ACHN (cell line): ENCODE measurements around the gene DERL2.

Experiments
- DNase-seq: peaks from one replicate; pipeline ENCODE4 v3.0.0-alpha.2; 2015
- in situ Hi-C: cut with HindIII; loops from 2 replicates; pipeline ENCODE4 v1.10.0; 2017; ENCODE audit warnings: low sequenced_read_pairs, low pct_ligation_motif_present, low pct_unique_long_range_greater_than_20kb

Gene DERL2

DNA sequence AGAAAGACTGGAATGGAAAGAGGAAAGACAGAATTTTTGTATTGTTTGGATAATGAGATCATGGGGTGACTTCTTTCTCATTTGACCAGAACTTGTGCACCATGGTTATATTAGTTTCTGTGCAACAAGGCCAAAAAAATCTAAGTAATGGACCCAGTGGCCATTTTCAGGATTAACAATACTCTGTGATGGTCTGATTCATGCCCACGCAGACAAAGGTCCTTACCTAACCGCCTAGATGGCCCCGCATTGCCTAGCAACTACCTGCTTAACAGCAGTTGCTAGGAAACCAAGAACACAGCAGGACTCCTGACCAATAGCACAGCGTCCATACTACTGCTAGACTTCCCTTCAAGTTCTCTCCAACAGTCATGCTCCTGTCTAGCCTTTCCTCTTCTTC lies 22.8 kb upstream of the DERL2 start:
- DNase-seq, result no peak
- in situ Hi-C loops, result no loop called here

DNA sequence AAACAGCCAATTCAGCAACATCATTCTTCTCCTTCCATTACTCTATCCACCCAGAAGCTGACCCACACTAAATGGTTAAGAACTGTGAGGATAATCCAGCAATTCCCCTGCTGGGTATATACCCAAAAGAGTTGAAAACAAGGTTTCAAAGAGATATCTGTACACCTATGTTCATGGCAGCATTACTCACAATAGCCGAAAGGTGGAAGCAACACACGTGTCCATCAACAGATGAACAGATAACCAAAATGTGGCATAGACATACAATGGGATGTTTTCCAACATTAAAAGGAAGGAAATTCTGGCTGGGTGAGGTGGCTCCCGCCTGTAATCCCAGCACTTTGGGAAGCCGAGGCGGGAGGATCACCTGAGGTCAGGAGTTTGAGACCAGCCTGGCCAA lies 20.3 kb upstream of the DERL2 start:
- in situ Hi-C loops, result no loop called here
- DNase-seq, result no peak

DNA sequence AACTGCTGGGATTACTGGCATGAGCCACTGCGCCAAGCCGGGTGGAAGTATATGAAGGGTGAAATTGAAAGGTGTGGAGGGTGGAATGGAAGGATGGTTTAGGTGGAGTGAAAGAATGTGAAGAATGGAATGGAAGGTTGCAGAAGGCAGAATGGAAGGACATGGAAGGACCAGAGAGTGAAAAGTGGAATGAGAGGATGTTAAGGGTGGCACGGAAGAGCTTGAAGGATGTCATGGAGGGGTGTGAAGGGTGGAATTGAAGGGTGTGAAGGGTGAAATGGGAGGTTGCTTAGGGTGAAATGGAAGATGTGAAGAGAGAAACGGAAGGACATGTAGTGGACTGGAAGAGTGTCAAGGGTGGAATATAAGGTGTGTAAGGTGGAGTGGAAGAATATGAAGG lies 16.6 kb upstream of the DERL2 start:
- no peak for DNase-seq
- in situ Hi-C loops, result no loop called here

DNA sequence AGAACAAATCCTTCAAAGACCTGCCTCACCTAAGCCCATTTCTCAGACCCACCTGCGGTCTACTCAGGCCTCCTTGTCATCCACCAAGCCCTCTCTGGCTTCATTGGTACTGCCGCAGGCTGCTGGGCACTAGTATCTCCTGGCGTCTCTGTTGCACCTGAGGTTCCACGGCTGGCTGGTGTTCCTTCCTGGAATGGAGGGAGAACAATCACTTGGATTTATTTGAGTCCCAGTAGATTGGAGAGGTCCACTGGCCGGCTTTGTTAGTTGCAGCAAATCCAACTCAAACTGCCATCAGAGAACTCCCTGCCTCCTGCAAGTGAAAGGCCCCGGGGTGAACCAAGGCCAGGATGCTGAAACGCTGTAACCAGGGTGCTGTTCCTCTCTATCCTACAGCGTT lies 15.7 kb upstream of the DERL2 start:
- DNase-seq, result no peak
- in situ Hi-C loops, result no loop called here

DNA sequence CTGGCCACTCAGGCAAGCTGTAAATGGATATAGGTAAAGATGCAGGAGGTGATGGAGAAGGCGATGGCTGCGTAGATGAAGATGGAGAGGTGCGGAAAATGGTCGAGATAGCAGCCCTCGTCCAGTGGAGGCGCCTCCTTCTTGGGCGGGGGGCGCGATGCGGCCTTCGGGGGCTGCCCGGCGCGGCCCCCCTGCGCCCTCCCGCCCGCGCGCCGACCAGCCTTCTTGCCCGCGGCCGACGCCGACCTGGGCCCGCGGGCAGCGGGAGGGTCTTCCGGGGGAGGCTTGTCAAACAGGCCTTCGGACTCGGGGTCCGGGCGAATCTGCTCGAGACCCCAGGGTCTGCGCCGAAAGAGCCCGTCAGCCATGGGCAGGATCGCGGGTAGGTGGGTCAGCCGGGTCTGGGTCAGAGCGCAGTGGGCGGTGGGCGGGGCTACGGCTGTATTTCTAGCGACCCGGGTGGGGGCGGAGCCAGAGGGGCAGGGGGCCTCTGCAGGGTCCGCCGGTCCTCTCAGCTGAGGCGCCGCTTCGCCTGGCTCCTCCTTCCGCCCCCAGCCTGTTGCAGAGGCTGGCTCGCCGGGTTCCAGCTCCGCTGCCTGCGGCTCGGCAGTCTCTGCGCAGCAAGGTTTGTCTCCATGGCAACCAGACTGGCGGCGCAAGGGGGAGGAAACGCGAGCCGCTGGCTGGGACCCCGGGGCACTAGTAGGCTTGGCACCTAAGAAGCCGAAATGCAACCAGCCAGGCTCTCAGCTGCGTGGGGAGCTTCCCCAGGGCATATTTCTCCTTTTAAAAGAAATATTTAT lies 14.8 kb upstream of the DERL2 start:
- in situ Hi-C loops, result no loop called here
- DNase-seq, result peak; percentile 85

DNA sequence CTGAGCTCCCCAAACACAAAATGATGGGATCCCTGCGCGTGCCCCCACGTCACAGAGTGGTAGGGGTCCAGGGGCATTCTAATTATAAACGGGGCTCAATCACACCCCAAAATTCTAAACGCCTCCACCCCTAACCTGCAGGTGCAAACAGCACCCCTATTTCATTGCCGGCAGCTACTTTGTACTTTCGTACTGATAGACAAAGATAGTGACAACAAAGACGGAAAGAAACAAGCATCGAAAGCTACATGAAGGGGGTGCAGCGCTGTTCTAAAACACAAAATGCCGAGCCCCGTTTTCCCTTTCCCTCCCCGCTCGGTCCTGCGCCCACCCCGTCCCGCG lies 14.2 kb upstream of the DERL2 start:
- in situ Hi-C loops, result no loop called here
- DNase-seq, result no peak

DNA sequence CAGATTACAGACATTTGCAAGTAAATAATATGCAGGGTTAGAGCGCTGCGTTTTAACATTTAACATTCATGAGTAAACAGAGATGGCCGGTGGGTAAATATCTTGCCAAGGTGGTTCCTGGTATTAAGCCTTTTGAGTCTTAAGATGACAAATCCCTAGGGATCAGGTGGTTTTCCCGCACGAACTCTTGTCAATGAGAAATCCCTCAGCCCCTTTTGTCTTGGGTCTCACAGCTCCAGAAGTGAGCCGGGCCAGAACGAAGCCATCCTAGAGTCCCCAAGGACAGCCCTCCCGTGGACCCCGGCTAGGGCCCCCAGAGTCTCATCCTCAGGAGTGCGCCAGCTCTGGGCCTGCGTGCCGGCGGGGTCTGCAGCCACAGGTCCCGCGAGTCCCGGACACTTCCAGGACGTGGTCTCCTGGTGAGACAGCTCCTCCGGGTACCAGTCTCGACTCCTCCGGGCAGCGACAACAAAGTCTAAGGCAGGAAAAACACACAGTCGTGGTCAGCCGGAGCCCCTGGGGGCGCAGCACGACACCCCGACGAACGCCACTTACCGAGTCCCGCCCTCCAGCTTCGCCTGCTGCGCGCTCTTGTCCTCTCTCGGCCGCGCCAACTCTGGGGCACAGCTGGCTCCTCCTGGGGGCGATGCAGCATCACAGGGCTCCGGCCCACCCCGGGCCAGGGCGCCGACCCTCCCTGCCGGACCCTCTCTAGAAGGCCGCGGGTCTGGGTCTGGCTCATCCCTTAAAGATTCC lies 13.7 kb upstream of the DERL2 start:
- in situ Hi-C loops, result no loop called here
- no peak for DNase-seq

DNA sequence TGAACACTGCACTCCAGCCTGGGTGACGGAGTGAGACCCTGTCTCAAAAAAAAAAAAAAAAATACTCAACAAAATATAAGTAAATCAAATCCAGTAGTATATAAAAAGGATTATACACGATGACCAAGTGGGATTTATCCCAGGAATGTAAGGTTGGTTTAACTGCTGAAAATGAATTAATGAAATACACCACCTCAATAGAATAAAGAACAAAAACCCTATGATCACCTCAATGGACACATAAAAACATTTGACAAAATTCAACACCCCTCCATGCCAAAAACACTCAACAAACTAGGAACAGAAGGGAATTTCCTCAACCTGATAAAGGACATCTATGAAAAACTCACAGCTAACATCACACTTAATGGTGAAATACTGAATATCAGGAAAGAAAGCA lies 7.0 kb upstream of the DERL2 start:
- DNase-seq, result no peak
- in situ Hi-C loops, result no loop called here

DNA sequence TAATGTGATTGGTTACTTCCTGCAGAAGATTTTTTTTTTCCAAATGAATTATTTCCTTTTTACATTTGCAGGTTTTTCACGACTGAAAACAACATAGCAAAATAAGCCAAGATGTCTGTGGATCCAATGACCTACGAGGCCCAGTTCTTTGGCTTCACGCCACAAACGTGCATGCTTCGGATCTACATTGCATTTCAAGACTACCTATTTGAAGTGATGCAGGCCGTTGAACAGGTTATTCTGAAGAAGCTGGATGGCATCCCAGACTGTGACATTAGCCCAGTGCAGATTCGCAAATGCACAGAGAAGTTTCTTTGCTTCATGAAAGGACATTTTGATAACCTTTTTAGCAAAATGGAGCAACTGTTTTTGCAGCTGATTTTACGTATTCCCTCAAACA lies 2.8 kb upstream of the DERL2 start:
- no peak for DNase-seq
- in situ Hi-C loops, result no loop called here

DNA sequence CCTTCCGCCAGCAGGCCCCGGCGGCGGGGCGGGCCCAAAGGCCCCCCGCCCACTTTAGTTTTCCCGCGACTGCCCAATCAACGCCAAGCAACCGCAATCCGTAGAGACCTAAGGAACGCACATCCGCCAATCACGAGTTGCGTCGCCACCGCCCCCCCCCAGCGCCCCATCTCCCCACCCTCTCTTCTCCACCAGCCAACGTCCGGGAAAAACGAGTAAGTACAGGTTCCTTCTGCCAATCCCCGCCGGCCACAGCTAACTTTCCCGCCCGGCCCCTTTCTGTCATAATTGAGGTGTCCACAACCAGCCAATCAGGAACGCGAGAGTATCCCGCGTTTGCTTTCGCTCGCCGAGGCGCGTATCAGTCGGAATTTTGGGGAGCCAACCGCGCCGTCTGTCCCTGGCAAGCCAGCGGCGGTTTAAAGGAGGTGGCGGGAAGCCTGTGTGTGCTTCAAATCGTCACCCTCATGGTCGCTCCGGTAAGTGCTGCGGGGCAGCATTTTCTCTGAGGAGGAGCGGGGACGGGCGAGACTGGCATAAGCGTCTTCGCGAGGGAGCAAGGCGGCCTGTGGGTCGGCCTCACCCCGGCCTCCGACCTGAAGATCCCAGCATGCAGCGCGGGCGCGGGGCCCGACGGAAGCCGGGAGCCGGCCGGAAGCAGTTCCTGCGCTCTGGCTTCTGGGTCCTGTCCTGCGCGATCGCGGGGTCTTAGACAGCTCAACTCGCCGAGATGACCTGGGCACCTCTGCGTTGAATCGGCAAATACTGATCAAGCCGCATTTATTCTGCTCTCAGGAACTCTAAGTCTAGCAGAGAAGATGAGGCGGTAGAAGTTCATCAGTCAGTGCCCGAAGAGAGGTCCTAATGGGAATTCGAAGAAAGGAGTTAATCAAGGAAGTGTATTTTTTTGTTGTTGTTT lies 487 bp upstream of the DERL2 start, which contains the start of gene MIS12:
Gene MIS12 (plus strand): TSS at position 361 of the 919 bp plus-strand sequence. CDS start 2,297 bp downstream, outside the sequence.
- in situ Hi-C loops, result no loop called here
- DNase-seq, result peak; percentile 100

DNA sequence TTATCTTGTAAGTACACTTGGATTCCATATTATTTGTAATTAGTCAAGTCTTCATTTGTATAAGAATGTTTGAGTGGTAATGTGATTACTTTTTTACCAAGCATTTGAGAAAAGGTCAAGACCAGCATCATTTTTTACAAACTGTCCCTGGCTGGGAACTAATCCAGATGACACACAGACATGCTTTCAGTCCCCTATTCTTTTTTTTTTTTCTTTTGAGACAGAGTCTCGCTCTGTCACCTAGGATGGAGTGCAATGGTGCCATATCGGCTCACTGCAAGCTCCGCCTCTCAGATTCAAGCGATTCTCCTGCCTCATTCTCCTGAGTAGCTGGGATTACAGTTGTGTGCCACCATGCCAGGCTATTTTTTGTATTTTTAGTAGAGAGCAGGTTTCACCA lies 4.5 kb downstream of the DERL2 start:
- DNase-seq, result no peak

DNA sequence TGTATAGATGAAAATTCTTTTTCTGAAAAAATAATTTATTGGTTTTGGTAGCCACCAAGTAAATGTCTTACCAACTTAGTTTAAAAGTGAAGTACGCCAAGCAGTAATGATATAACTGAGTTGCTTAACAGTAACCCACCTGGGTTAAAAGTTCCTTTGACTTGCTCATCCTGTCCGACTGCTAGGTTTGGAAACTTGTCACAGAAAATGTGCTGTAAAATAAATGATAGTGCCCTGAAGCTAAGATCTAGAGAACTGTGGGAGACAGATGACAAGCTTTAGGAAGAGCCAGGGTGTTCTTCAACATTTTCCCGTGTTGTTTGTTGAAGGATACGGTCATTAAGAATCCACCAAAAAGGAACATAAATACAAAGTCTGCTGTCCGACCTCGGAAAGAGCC lies 5.0 kb downstream of the DERL2 start:
- in situ Hi-C loops, result no loop called here
- no peak for DNase-seq

More for the DNA sequence above, 4.5 kb downstream of the DERL2 start:
- in situ Hi-C loops, result no loop called here

DNA sequence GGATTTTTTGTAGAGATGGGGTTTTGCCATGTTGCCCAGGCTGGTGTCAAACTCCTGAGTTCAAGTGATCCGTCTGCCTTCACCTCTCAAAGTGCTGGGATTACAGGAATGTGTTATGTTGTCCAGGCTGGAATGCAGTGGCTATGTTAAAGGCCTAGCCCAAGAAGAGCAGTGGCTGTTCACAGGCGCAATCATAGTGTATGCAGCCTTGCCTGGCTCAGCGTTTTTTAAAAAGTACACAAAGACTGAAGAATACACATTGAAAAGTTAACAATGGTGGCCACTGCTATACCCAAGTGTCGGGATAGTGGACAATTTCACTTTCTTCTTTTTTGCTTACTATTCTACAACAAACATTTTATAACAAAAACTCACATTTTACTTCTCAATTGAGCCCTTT lies 7.0 kb downstream of the DERL2 start:
- in situ Hi-C loops, result no loop called here
- DNase-seq, result no peak

DNA sequence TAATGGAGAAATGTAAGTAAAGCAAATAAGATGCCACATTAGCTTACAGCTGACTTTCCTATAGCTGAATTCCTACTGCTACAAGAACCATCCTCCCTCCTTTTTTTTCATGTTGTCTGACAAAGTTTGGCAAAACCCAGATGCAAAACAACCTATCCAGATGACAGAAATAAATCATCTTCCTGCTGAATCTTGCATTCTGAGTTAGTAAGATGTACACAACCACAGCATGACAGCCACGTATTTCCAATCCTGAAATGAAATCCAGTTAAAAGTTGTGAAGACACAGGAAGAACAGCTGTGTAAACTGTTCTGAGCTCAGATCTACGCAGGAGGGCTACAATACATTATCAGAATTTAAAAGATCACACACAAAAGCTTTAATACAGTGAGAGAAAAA lies 12.1 kb downstream of the DERL2 start:
- DNase-seq, result no peak
- in situ Hi-C loops, result no loop called here

DNA sequence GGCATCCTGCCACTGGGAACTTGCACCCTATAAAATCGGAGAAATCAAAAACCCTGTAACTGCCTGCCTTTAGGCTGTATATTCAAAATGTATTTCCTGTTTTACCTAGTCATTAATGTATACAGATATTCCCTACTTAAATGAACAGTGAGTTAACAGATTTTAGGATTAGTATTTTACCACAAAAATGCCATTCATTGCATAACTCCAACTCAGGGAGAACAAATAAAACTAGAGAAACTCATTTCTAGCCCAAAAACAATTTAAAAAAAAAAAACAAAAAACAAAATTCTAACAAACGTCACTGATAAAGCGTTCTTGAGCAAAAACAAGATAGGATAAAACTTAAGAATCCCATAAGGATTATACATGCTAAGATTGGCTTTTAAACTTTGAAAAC lies 13.5 kb downstream of the DERL2 start:
- DNase-seq, result no peak
- in situ Hi-C loops, result no loop called here

DNA sequence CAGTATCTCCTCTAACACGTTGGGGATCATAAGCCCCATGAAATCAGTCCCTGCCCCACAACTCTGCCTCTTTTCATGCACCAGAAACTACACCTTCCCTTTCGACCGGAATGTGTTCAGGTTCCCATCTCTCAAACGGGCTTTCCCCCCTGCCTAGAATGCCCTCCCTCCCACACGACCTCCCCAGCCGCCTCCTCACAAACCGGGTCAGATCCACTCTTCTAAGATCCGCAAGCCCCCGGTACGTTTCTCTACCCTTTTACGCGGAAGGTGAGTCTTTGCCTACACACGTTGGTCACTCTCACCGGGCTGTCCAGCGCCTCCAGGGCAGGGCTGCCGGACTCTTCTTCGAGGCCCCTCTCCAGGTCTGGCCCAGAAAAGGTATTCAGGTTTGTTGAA lies 17.9 kb downstream of the DERL2 start:
- DNase-seq, result no peak
- in situ Hi-C loops, result no loop called here

DNA sequence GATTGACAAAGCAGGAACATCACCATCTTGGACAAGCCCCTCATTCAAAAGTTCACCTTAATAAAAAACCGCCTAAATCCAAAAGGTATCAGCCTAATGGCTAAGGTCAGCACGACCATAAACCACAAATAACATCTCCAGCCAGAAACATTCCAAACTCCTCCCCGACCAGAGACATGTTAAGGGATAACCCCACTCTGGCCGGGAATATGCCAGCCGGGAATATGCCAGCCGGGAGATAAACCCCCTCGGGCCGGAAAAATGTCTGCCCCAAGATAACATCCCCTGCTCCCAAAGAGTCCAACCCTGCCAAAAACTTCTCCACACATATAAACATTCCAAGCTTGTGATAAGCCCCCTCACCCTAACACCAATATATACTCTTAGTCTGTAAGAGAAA lies 18.6 kb downstream of the DERL2 start:
- in situ Hi-C loops, result no loop called here
- no peak for DNase-seq

DNA sequence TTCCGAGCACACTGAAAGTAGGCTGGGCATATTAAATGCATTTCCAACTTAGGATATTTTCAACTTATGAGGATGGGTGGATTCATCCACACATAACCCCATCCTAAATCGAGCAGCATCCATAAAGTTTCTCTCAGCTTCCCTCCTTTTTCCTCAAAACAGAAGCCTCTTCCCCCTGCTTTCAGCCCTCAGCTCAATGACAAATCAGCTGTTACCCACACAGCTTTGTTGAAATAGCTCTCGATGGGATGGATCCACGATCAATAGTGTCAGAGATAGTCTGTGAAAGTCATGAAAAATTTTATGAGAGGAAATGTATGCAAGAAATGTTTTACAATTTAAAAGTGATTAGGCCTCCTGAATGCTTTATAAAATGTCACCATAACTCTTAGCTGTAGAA lies 19.7 kb downstream of the DERL2 start:
- in situ Hi-C loops, result no loop called here
- no peak for DNase-seq
